Measurements from ENCODE around the gene ATP2A2.

The ATP2A2 gene

GRCh38 chr12:110343736-110344555, 62.9 kb downstream of the ATP2A2 start:
- DNase-seq, result no peak

- DNase-seq, result no peak
Observed at GRCh38 chr12:110344657-110345056, 63.6 kb downstream of the ATP2A2 start.

- peak in 1 of 2 donors; percentile 9 for DNase-seq
Observed at GRCh38 chr12:110345176-110345661, 64.2 kb downstream of the ATP2A2 start.

DNA sequence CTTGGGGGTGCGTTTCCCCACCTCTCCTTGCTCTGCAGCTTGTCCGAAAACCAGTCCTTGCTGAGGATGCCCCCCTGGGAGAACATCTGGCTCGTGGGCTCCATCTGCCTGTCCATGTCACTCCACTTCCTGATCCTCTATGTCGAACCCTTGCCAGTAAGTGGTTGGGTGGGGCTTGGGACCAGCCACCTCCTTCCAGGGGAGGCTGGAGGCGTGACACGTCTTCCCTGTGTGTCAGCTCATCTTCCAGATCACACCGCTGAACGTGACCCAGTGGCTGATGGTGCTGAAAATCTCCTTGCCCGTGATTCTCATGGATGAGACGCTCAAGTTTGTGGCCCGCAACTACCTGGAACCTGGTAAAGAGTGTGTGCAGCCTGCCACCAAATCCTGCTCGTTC, 64.9 kb downstream of the ATP2A2 start:
- DNase-seq, result no peak

DNA sequence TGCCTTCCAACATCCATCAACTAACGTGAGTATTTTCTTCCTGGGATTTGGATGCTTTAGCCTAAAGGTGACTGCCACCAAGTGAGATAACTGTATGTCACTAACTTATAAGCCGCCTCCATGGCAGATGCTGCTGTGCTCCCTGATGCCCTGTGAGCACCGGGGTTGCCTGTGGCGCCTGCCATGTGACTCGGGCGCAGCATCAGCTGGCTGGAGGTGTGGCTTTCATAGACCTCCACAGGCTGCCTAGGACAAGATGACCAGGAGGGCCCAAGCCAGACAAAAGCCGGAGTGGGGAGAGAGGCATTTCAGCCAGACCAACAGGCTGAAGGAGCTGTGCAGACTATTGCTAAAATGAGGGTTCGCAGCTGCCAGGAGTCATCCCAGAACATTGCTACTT, 66.7 kb downstream of the ATP2A2 start:
- DNase-seq, result no peak

- no peak for DNase-seq
Observed at GRCh38 chr12:110348431-110349059, 67.5 kb downstream of the ATP2A2 start.

DNA sequence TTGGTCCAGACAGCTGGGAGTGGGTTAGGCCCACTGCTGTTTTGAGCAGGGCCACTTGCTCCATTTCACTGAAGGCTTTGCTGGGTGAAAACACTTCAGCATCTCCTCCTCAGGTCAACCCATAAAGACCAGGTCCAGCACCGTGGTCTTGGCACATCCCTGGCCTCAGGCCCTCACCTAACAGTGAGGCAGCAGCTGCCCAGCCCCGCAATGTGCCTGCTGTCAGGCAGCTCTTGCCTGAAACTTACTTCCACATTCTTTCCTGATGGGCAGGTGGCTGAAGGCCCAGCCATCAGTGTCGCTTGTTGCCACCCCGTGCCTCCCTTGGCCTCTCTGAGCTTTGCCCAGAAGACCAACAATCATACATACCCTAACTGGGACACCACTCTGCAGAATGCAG, 68.0 kb downstream of the ATP2A2 start:
- DNase-seq, result no peak

- DNase-seq, result peak in 1 of 2 donors; percentile 98
Observed at GRCh38 chr12:110349514-110350151, 68.6 kb downstream of the ATP2A2 start.

DNA sequence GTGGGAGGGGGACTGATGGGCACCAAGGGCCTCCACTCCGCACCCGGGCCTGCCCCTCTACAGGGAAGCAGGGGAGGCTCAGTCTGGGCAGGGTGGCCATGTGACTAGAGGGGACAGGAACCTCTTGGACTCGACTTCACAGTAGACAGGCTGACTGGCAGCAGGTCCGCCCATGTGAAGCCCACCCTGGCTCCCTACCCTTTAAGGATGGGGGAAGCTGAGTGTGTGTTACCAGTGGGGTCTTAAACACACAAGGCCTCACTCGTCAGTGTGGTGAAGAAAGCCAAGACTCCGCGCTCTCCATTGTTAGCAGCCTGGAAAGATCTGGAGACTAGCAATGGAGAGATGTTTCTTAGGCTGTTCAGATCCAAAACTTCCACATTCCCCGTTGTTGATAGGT, 70.1 kb downstream of the ATP2A2 start:
- DNase-seq, result no peak

GRCh38 chr12:110352401-110352800, 71.4 kb downstream of the ATP2A2 start:
- DNase-seq, result no peak

GRCh38 chr12:110353211-110353965, 72.3 kb downstream of the ATP2A2 start:
- no peak for DNase-seq

DNA sequence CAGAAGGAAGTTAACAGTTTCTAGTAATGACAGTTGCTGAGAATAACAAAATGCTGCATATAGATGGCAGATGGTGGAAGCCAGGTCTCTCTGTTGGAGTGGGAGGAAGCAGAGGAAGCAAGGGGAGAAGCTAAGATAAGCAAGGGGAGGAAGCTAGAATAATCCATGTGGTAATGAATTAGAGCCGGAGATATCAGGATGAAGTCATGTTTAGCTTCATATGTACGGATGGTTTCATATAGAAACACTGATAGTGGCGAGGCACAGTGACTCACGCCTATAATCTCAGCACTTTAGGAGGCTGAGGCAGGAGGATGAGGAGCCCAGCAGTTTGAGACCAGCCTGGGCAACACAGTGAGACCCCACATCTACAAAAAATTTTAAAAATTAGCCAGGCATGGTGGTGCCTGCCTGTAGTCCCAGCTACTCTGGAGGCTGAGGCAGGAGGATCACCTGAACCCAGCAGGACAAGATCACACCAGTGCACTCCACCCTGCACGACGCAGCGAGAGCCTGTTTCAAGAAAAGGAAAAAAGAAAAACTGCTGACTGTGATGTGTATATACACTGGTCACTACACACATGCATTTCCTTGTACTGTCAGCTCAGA, 73.2 kb downstream of the ATP2A2 start:
- DNase-seq, result peak in 1 of 2 donors; percentile 96

DNA sequence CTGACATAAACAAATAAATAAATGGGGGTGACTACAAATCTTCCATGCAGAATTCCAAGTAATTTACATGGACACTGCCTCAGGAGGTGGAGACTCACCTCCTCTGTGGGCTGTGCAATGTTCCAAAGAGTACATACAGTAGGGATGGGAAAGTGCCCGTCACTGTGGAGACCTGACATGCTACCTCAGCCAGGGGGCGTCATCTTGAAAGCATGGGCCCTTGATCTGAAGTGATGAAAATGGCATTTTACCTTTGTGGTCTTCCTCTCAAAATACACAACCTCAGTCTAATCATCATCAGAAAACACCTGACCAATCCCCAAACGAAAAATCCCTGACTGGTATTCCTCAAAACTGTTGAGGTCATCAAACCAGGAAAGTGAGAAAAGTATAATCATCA, 74.0 kb downstream of the ATP2A2 start:
- no peak for DNase-seq

GRCh38 chr12:110358384-110359097, 77.5 kb downstream of the ATP2A2 start:
- DNase-seq, result peak in 1 of 2 donors; percentile 39

GRCh38 chr12:110361216-110361615, 80.2 kb downstream of the ATP2A2 start:
- DNase-seq, result no peak

- DNase-seq, result no peak
Observed at GRCh38 chr12:110365489-110366320, 84.7 kb downstream of the ATP2A2 start.

DNA sequence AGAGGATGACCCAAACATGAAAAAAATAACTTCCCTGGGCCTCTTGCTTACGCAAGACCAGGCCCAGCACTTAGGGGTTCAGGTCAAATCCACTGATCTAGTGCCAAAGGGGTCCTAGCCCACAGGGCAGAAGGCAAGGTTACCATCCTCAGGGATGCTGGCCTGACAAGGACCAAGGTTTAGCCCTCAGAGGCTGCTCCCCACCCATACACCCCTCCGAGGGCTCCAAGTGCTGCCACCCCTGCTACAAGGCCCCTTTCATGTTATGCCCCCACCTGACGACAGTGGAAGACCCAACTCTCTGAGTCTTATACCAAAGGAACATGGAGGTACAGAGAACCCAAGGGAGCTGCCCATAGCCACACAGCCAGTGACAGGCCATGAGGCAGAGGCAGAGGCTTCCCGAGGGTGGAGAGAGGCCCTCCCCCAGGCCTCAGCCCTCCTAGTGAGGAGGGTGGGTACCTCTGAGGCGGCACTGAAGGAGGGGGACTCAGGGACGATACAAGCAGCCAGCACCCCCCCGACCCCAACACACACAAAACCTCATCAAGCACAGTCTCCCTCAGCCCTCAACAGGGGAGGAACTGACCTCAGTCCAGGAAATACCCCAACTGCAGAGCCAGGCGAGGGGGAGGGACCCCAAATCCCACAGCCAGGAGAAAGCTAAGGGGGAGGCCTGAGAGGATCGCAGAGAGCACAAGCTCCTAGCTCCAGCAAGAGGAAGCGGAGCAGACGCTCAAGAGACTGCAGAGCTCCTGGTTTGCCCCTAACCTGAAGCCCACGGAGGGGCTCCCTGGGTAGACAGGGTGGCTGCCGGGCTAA, 85.5 kb downstream of the ATP2A2 start:
- peak in 1 of 2 donors; percentile 29 for DNase-seq

DNA sequence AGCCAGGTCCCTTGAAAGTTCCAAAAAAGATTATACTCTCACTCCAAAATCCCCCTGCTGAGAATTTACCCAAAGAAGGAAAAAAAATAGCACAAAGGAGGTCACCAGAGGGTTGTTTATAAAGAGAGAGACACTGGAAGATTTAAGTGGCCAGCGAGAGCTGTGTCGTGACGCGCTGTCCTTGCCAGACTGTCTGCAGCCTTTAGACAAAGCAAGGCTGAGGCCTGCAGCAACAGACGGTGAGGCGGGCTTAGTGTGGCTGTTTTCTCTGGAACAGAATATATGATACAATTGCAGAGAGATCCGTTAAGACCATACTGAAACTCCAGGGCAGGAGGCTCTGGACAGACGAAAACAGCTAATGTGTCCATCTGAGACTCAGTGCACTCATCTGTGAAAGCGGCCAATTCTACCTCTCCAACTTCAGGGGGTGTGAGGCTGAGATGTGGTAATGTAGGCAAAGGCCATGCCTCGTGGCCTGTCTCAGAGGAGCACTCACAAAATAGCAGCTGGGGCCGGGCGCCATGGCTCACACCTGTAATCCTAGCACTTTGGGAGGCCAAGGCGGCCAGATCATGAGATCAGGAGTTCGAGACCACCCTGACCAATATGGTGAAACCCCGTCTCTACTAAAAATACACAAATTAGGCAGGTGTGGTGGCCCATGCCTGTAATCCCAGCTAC, 86.3 kb downstream of the ATP2A2 start:
- no peak for DNase-seq

- no peak for DNase-seq
Observed at GRCh38 chr12:110369992-110370391, 88.9 kb downstream of the ATP2A2 start.
